ENCODE data around the gene CCDC51. TPM values are rescaled to one million over a fixed set of nuclear protein-coding genes. Genes with fewer than 3 reads are reported as not detected.

The CCDC51 gene
- total and polyA plus RNA-seq, 2 of the 13 experiments (the other 11 are each of a cell fraction or from before 2014, with no cell fraction given): 18.1 to 29.4 TPM

DNA sequence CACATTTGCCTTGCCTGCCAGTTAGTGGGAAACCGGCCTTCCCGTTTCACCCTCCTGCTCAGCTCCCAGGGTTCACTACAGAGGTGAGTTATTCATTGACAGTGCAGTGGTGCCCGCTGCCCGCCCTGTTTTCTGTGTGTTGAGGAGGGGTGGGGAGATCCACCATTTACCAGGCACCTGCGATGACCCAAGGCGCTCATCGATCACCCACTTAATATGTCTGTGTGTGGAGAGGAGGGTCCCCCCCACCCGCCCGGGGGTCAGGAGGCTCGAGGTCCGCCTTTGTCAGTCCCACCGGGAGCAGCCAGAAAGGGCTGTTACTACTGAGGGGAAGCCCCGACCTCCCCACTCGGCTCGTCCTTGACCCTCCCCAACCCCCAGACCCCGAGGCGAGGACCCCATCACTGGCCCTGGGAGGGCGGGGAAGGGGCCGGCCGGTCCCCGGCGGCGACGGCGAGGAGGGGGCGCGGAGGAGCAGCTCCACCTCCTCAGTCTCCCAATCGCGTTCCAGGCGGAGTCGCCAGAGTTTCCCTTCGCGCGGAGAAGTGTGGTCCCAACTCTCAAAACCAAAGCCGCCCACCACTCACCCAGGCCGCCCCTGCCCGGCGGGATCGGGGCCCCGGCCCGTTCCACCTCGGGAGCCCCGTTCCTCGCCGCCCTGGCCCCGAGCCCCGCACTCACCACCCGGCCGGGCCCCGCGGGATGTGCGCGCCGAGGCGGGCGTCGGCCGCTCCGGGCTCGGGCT, 11.2 kb downstream of the CCDC51 start (continued):
- TF ChIP-seq TBL1XR1 (IDR thresholded peaks at IDR 0.05; ENCODE audit: borderline replicate concordance, low read length, partially characterized antibody) (no peak), PBX3 (CRISPR knock-in tag; IDR thresholded peaks at IDR 0.05; ENCODE audit: borderline replicate concordance) (no peak), GABPA (IDR thresholded peaks at IDR 0.05; ENCODE audit: low read depth, low read length) (no peak), GABPA (CRISPR knock-in tag; IDR thresholded peaks at IDR 0.05; ENCODE audit: low read depth) (no peak), ZNF530 (CRISPR knock-in tag; IDR thresholded peaks at IDR 0.05; ENCODE audit: low read depth) (no peak), MYNN (CRISPR knock-in tag; IDR thresholded peaks at IDR 0.05; ENCODE audit: low read depth) (no peak), KLF12 (CRISPR knock-in tag; IDR thresholded peaks at IDR 0.05; ENCODE audit: borderline replicate concordance) (no peak), ZSCAN30 (CRISPR knock-in tag; IDR thresholded peaks at IDR 0.05) (peak; percentile 56; the same call in 1 of the 2 replicates), CBX2 (IDR thresholded peaks at IDR 0.05; ENCODE audit: low read depth, low read length) (no peak), CBX2 (CRISPR knock-in tag; IDR thresholded peaks at IDR 0.05; ENCODE audit: low read depth) (no peak), ASH2L (IDR thresholded peaks at IDR 0.05; ENCODE audit: insufficient read length, low read depth, low read length) (no peak), KLF15 (CRISPR knock-in tag; IDR thresholded peaks at IDR 0.05; ENCODE audit: borderline replicate concordance) (no peak), CENPX (CRISPR knock-in tag; IDR thresholded peaks at IDR 0.05) (no peak), ARNTL (CRISPR knock-in tag; IDR thresholded peaks at IDR 0.05) (no peak), GATAD2A (CRISPR knock-in tag; IDR thresholded peaks at IDR 0.05) (peak; percentile 81), RFX5 (IDR thresholded peaks at IDR 0.05; ENCODE audit: low read depth, low read length) (no peak), HMG20B (CRISPR knock-in tag; conservative IDR thresholded peaks at IDR 0.05) (no peak), MATR3 (CRISPR knock-in tag; IDR thresholded peaks at IDR 0.05) (no peak), SRSF1 (optimal IDR thresholded peaks at IDR 0.05; ENCODE audit: low read depth, low read length) (no peak), ZNF501 (CRISPR knock-in tag; IDR thresholded peaks at IDR 0.05) (no peak), ZNF550 (CRISPR knock-in tag; IDR thresholded peaks at IDR 0.05; ENCODE audit: borderline replicate concordance) (no peak), HIVEP1 (CRISPR knock-in tag; IDR thresholded peaks at IDR 0.05) (no peak; the same call in 1 of the 2 replicates)
- TF ChIP-seq, protein P1, sequence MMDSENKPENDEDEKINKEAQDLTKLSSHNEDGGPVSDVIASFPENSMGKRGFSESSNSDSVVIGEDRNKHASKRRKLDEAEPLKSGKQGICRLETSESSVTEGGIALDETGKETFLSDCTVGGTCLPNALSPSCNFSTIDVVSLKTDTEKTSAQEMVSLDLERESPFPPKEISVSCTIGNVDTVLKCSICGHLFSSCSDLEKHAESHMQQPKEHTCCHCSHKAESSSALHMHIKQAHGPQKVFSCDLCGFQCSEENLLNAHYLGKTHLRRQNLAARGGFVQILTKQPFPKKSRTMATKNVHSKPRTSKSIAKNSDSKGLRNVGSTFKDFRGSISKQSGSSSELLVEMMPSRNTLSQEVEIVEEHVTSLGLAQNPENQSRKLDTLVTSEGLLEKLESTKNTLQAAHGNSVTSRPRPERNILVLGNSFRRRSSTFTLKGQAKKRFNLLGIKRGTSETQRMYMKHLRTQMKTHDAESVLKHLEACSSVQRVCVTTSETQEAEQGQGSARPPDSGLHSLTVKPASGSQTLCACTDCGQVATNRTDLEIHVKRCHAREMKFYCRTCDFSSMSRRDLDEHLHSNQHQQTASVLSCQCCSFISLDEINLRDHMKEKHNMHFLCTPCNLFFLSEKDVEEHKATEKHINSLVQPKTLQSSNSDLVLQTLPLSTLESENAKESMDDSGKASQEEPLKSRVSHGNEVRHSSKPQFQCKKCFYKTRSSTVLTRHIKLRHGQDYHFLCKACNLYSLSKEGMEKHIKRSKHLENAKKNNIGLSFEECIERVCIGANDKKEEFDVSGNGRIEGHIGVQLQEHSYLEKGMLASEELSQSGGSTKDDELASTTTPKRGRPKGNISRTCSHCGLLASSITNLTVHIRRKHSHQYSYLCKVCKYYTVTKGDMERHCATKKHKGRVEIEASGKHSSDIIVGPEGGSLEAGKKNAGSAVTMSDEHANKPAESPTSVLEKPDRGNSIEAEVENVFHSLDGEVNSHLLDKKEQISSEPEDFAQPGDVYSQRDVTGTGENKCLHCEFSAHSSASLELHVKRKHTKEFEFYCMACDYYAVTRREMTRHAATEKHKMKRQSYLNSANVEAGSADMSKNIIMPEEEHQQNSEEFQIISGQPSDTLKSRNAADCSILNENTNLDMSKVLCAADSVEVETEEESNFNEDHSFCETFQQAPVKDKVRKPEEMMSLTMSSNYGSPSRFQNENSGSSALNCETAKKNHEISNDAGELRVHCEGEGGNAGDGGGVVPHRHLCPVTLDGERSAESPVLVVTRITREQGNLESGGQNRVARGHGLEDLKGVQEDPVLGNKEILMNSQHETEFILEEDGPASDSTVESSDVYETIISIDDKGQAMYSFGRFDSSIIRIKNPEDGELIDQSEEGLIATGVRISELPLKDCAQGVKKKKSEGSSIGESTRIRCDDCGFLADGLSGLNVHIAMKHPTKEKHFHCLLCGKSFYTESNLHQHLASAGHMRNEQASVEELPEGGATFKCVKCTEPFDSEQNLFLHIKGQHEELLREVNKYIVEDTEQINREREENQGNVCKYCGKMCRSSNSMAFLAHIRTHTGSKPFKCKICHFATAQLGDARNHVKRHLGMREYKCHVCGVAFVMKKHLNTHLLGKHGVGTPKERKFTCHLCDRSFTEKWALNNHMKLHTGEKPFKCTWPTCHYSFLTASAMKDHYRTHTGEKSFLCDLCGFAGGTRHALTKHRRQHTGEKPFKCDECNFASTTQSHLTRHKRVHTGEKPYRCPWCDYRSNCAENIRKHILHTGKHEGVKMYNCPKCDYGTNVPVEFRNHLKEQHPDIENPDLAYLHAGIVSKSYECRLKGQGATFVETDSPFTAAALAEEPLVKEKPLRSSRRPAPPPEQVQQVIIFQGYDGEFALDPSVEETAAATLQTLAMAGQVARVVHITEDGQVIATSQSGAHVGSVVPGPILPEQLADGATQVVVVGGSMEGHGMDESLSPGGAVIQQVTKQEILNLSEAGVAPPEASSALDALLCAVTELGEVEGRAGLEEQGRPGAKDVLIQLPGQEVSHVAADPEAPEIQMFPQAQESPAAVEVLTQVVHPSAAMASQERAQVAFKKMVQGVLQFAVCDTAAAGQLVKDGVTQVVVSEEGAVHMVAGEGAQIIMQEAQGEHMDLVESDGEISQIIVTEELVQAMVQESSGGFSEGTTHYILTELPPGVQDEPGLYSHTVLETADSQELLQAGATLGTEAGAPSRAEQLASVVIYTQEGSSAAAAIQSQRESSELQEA (CRISPR knock-in tag; IDR thresholded peaks at IDR 0.05; ENCODE audit: not compliant biosample characterization): no peak

Data from HepG2 (cell line).